Body of pancreas (tissue), 4 donors: ENCODE measurements around the gene CCL7.

Source experiments
- POLR2A ChIP-seq, 3 donors: fragments of 450-650 bp; IDR thresholded peaks; one replicate each; pipeline ENCODE4 v1.6.1; 2016; ENCODE audit warnings: antibody characterized with exemption in 3 of 3, mild to moderate bottlenecking in 2 of 3
- TF ChIP-seq, protein P1 (sequence below), 7 experiments: fragments of 450-650 bp in 4 of 7; fragments of 200-600 bp in 3 of 7; sonication (generic) in 3 of 7; IDR thresholded peaks; one replicate each; pipeline ENCODE4 v1.5.1; 2016 to 2019; ENCODE audit warnings: antibody characterized with exemption in 7 of 7

DNA sequence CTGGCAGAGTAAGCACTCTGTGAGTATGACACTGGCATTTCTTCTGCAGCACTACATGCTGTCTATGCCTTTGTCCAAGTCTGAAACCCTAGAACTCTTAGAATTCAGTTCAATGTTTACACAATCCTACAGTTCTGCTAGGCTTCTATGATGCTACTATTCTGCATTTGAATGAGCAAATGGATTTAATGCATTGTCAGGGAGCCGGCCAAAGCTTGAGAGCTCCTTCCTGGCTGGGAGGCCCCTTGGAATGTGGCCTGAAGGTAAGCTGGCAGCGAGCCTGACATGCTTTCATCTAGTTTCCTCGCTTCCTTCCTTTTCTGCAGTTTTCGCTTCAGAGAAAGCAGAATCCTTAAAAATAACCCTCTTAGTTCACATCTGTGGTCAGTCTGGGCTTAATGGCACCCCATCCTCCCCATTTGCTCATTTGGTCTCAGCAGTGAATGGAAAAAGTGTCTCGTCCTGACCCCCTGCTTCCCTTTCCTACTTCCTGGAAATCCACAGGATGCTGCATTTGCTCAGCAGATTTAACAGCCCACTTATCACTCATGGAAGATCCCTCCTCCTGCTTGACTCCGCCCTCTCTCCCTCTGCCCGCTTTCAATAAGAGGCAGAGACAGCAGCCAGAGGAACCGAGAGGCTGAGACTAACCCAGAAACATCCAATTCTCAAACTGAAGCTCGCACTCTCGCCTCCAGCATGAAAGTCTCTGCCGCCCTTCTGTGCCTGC lies 15.2 kb upstream of the CCL7 start, which contains the start of gene CCL2:
- TF ChIP-seq, protein P1, sequence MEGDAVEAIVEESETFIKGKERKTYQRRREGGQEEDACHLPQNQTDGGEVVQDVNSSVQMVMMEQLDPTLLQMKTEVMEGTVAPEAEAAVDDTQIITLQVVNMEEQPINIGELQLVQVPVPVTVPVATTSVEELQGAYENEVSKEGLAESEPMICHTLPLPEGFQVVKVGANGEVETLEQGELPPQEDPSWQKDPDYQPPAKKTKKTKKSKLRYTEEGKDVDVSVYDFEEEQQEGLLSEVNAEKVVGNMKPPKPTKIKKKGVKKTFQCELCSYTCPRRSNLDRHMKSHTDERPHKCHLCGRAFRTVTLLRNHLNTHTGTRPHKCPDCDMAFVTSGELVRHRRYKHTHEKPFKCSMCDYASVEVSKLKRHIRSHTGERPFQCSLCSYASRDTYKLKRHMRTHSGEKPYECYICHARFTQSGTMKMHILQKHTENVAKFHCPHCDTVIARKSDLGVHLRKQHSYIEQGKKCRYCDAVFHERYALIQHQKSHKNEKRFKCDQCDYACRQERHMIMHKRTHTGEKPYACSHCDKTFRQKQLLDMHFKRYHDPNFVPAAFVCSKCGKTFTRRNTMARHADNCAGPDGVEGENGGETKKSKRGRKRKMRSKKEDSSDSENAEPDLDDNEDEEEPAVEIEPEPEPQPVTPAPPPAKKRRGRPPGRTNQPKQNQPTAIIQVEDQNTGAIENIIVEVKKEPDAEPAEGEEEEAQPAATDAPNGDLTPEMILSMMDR (IDR thresholded peaks at IDR 0.05), result no peak
- peak in 2 of 3 donors; percentile 78 to 80 for TF ChIP-seq POLR2A (IDR thresholded peaks at IDR 0.05)
